ENCODE measurements around the gene INTS4.
"Not testable (repeated sequence)": the region's sequence is repeated elsewhere in the genome, so short reads cannot be mapped to it uniquely, and the experiment has no call there.

DNA sequence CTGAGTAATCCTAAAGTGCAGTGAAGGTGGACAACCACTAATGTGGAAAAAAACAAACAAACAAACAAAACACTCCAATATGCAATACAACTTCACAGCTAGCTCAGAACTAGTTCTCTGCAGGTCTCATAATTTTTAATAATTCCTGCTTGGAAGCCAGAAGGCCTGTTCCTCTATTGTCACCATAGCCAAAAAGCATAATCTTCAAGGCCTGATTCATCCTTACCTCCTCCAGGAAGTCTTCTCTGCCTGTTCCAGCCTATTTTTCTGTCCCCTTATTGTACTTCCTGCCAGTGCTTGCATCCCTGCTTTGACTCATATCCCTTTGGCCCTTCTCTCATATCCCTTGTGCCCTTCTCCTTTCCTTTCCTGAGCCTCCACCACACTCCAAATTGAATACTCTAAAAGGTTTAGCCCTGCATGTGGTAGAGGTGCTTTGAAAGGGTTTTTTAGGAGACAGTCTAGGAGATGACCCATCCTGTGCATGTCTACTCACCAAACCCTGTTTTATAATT is 104.3 kb downstream of the INTS4 start:
- TF ChIP-seq, protein P1, sequence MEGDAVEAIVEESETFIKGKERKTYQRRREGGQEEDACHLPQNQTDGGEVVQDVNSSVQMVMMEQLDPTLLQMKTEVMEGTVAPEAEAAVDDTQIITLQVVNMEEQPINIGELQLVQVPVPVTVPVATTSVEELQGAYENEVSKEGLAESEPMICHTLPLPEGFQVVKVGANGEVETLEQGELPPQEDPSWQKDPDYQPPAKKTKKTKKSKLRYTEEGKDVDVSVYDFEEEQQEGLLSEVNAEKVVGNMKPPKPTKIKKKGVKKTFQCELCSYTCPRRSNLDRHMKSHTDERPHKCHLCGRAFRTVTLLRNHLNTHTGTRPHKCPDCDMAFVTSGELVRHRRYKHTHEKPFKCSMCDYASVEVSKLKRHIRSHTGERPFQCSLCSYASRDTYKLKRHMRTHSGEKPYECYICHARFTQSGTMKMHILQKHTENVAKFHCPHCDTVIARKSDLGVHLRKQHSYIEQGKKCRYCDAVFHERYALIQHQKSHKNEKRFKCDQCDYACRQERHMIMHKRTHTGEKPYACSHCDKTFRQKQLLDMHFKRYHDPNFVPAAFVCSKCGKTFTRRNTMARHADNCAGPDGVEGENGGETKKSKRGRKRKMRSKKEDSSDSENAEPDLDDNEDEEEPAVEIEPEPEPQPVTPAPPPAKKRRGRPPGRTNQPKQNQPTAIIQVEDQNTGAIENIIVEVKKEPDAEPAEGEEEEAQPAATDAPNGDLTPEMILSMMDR (IDR thresholded peaks at IDR 0.05) = not testable (repeated sequence)
- TF ChIP-seq POLR2A, POLR2AphosphoS5, EP300 (IDR thresholded peaks at IDR 0.05): not testable (repeated sequence)
